Adrenal gland (tissue), 5 donors: ENCODE measurements around the gene LORICRIN.

Source experiments
- POLR2A ChIP-seq, 2 donors: fragments of 450-650 bp; IDR thresholded peaks; one replicate each; pipeline ENCODE4 v1.6.1; 2017; ENCODE audit warnings: antibody characterized with exemption in 2 of 2, mild to moderate bottlenecking in 2 of 2, moderate library complexity in 1 of 2
- TF ChIP-seq, protein P1 (sequence below), 6 experiments: fragments of 450-650 bp in 4 of 6; fragments of 200-600 bp in 2 of 6; sonication (generic) in 1 of 6; IDR thresholded peaks; 1 replicate in 5 of 6; 2 replicates in 1 of 6; pipeline versions ENCODE4 v1.5.1 to v1.8.0; 2016 to 2021; ENCODE audit warnings: antibody characterized with exemption in 6 of 6, mild to moderate bottlenecking in 2 of 6, moderate library complexity in 1 of 6
- donor health status: DM: no; HTN: no; CAD: no.

- TF ChIP-seq, protein P1, sequence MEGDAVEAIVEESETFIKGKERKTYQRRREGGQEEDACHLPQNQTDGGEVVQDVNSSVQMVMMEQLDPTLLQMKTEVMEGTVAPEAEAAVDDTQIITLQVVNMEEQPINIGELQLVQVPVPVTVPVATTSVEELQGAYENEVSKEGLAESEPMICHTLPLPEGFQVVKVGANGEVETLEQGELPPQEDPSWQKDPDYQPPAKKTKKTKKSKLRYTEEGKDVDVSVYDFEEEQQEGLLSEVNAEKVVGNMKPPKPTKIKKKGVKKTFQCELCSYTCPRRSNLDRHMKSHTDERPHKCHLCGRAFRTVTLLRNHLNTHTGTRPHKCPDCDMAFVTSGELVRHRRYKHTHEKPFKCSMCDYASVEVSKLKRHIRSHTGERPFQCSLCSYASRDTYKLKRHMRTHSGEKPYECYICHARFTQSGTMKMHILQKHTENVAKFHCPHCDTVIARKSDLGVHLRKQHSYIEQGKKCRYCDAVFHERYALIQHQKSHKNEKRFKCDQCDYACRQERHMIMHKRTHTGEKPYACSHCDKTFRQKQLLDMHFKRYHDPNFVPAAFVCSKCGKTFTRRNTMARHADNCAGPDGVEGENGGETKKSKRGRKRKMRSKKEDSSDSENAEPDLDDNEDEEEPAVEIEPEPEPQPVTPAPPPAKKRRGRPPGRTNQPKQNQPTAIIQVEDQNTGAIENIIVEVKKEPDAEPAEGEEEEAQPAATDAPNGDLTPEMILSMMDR (IDR thresholded peaks at IDR 0.05), result no peak
- no peak for TF ChIP-seq POLR2A (IDR thresholded peaks at IDR 0.05)
These were observed 7.9 kb upstream of the LORICRIN start for GRCh38 chr1:153251562-153251961.
